GM18511 (cell line): ENCODE measurements around the gene IKZF5.

ENCODE experiments used
- ATAC-seq: cut with Tn5 transposase; IDR thresholded peaks from one replicate; pipeline ENCODE4 v1.9.1; 2021; ENCODE audit warnings: mild to moderate bottlenecking, moderate library complexity; ENCODE audit not compliant: unreplicated experiment

The IKZF5 gene

DNA sequence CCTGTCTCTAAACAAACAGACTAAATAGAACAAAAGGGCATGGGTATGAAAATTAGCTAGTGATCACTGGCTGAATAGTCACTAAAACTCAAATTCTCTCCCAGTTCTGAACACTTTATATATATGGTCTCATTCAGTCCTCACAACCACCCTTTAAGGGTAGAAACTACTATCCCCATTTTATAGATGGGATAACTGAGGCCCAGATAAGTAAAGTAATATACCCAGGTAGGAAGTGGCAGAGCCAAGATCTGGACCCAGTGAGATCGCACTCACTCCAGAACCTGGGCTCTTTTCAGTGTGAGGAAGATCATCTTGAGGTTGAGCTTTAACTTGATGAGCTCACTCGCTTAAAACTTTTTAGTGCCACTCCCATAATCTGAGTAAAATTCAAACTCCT, 23.9 kb downstream of the IKZF5 start:
- no peak for ATAC-seq

DNA sequence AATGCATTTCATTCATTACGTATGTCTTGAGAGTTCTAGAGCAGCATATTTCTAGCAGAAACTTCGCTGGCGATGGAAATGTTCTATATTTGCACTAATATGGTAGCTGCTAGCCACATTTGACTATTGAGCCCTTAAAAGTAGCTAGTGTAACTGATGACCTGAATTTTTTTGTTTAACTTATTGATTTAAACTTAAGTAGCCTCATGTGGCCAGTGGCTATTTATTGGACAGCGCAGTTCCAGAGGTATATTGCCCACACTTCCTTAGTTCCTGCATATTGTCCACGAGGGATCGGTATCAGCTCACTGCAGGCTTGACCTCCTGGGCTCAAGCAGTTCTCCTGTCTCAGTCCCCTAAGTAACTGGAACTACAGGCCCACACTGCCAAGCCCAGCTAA, 24.7 kb downstream of the IKZF5 start:
- ATAC-seq, result no peak

GRCh38 chr10:122981066-122981464, 27.5 kb downstream of the IKZF5 start:
- no peak for ATAC-seq

DNA sequence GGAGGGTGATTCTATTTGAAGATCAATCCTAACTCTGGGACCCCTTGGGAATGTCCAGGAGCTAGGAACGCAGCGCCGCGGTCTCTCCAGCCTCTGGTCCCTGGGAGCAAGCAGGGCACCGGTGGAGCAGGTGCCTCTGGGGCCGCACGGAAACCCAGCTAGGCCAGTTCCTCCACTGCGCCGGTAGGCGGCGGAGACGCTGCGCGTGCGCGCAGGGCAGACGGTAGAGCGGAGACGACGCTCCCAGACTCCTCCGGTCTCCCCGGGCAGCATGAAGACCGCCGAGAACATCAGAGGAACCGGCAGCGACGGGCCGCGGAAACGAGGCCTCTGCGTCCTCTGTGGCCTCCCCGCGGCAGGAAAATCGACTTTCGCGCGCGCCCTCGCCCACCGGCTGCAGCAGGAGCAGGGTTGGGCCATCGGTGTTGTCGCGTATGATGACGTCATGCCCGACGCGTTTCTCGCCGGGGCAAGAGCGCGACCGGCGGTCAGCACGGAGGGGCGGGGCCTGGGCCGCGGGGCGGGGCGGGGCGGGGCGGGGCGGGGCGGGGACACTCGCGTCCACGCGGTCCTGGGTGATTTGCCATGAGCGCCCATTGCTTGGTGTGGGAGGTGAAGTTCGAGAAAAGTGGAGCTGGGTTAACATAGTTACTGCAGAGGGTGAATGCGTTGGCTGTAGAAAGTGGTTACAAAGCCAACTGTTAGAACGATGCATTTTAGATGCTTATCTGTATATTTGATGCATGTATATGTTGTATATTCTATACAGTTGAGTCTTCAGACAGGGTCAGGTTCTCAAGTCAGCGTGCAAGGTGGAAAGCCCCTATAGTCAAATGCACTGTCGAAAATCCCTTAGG, 28.2 kb downstream of the IKZF5 start, which contains the start of gene PSTK:
TSS of gene PSTK (plus strand) at position 193 of the 857 bp plus-strand sequence. CDS start at position 272, 79 bp downstream.
- ATAC-seq, result peak; percentile 98

DNA sequence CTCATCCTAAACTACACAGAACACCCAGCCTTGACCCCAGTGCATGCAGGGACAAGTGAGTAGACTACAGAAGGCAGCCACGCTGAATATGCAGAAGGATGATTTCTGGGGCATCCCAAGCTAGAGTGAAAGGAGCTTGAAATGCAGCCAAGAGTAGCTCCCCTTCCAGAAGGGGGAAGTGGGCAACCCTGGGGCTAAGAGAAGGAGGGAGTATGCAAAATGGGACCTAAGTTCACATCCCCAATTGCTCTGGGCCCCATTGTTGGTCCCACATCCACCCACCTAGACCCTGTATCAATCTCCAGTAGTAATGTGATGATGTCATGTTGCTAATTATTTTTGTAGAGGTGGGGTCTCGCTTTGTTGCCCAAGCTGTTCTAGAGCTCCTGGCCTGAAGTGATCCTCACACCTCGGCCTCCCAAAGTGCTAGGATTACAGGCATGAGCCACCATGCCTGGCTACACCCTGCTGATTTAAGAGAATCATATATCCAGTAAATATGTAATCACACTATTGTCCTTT, 34.0 kb downstream of the IKZF5 start:
- no peak for ATAC-seq

- ATAC-seq, result no peak
These were observed 34.6 kb downstream of the IKZF5 start for GRCh38 chr10:122974023-122974422.

- no peak for ATAC-seq
These were observed 39.9 kb downstream of the IKZF5 start for GRCh38 chr10:122968698-122969097.

DNA sequence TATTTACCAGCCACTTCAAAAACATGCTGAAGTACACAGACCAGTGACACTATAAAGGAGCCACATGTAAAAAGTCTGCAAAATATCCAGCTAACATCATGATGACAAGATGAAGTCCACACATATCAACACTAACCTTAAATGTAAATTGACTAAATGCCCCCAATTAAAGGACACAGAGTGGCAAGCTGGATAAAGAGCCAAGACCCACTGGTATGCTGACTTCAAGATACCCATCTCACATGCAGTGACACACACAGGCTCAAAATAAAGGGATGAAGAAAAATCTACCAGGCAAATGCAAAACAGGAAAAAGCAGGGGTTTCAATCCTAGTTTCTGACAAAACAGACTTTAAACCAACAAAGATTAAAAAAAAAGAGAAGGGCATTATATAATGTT, 41.7 kb downstream of the IKZF5 start:
- no peak for ATAC-seq

- no peak for ATAC-seq
These were observed 46.2 kb downstream of the IKZF5 start for GRCh38 chr10:122962405-122962804.

DNA sequence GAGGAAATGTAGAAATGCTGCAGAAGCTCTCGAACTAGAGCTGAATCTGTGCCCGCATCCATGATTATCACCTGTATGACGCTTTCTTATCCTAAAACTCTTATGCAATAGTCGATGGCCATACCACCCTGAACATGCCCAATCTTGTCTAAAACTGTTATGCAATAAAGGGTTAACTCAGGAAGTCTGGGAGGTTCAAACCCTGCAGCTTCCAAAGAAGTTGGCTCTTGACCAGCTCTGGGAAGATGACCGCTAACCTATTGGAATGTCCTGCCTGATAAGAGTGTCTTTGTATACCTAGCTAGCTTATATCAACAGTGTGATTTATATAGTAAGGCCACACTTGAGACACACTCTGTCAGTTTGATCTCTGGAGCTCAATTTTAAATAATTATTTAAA, 51.1 kb downstream of the IKZF5 start:
- no peak for ATAC-seq

DNA sequence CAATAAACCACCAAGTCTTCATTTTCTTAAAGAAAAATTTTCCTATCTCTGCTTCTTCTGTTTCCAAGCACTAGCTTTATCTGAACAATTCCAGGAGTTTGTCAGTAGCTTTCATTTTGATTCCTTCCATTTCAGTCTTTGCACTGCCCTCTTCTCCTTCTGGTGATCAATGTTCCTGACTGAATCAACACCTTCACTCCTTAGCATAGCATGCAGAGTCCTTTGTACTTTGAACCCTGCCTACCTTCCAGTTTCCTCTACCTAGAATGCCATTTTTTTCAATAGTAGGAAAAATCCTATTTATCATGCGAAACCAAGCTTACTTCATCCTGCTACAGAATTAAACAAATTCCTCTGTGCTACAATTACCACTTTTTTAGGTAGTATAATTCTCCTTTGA, 52.7 kb downstream of the IKZF5 start:
- no peak for ATAC-seq

DNA sequence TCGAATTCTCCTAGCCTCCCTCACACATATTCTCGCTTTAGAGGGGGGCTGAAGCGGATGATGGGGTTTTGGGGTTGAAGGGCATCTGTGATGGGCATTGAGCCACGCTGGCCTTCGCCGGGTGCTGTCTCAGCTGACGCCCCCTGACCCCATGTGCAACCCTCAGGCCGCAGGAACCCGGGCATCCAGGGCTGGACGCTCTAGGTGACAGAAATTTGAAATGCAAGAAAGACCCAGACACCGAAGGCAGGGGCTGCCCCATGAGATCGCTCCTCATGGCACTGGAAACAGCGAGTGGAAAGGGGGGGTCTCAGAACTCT, 53.9 kb downstream of the IKZF5 start:
- no peak for ATAC-seq

DNA sequence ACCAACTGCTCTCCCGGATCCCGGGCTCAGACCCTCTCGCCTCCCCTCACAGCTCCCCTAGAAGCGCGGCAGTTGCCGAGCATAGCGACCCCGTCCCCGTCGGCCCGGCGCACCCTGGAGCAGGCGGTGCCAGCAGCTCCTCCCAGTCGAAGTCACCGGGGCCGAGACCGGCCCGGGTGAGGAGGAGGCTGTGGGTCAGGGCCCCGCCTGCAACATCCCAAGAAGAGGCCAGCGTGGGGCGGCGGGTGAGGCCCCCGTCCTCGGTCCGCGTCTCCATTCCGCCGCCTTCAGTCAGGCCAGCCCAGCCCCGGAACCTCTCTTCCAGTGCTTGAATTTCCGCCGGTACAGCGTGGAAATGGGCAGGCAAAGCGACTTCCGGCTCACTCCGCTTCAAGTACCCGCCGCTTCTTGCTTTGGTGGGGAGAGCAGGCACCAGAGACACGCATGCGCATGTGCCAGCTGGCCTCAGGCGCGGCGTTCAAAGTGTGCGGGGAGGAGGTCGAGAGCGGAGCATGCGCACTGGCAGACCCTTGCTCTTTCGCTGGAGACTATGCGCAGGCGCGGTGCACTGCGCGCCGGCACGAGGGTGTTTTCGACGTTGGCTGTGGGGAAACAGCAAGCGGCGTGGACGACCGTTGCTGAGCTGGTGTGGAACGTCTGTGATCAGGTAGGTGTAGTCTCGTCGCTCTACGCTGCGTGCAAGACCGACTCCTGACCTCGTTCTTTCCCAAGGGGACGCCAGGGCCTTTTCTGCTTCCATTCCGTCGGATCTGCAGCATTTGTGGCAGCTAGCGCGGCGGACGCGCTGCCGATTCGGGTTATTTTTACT, 54.5 kb downstream of the IKZF5 start, which contains the start of gene C10orf88:
TSS of gene C10orf88 (minus strand) at position 326 of the 829 bp plus-strand sequence. CDS start at position 277, 49 bp downstream.
- ATAC-seq, result peak; percentile 99

GRCh38 chr10:122949296-122949695, 59.3 kb downstream of the IKZF5 start:
- ATAC-seq, result no peak
